GM19397 (cell line): ENCODE results near the gene OR2V2.
"Not testable (repeated sequence)": the region's sequence is repeated elsewhere in the genome, so short reads cannot be mapped to it uniquely, and the experiment has no call there.

Experiments used
- ATAC-seq: cut with Tn5 transposase; IDR thresholded peaks from one replicate; pipeline ENCODE4 v1.9.1; 2021; ENCODE audit warnings: mild to moderate bottlenecking, moderate library complexity; ENCODE audit not compliant: unreplicated experiment

The OR2V2 gene, protein sequence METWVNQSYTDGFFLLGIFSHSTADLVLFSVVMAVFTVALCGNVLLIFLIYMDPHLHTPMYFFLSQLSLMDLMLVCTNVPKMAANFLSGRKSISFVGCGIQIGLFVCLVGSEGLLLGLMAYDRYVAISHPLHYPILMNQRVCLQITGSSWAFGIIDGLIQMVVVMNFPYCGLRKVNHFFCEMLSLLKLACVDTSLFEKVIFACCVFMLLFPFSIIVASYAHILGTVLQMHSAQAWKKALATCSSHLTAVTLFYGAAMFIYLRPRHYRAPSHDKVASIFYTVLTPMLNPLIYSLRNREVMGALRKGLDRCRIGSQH

GRCh38 chr5:181146927-181147636, at the start of gene OR2V2:
TSS of gene OR2V2 (plus strand) at chr5:181147586. CDS start at chr5:181154943, 7,357 bp downstream.
- ATAC-seq: not testable (repeated sequence)

GRCh38 chr5:181097759-181098491, 49.5 kb upstream of the OR2V2 start:
- ATAC-seq: not testable (repeated sequence)

GRCh38 chr5:181098762-181099601, 48.4 kb upstream of the OR2V2 start:
- no peak for ATAC-seq

DNA sequence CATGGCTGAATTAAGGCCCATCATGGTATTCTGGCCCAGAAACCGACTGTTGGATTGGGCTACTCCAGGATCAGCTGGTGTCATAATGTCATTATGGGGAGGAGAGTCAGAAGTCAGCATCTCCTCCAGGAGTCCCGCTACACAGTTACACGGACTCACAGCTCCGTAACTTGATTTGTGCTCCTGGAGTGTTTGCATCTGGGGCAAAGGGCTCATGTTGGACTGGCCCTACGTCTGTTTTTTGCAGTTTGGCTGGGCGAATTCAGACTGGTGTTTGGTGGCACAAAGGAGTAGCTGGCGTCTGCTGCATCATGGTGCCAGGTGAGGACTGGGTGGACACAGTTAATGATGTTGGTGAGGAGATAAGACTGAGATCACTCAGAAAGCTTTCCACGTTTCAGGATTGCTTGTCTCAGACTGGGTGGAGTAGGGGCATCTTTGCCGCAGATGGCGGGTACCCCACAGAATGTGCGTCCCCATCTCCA, 47.7 kb upstream of the OR2V2 start:
- no peak for ATAC-seq

- ATAC-seq: no peak
These were observed 47.1 kb upstream of the OR2V2 start for GRCh38 chr5:181100121-181100875.

DNA sequence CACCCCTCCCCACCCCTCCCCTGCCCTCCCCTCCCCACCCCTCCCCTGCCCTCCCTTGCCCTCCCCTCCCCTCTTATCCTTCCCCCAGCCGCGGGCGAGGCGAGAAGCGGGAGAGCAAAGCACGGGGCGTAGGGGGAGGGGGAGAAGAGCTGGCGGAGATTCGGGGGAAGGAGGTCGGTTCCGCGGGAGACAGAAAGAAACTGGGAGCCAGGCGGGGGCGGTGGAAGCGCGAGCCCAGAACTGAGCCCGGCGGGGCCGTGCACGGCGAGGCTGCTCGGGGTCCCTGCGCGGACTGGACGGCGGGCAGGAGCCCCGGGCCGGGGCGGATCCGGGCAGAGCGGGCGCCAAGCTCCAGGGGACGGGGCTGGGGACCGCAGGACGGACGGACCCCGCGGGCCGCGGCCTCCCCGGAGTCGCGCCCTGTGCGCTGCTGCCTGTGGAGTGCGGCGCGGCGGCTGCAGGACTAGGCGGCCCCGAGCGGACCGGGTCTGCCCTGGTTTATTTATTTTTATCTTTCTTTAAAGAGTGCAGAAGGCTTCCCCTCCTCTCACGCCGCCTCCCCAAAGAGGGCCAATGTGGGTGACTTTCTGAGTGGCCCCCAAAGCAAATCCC, 46.2 kb upstream of the OR2V2 start:
- ATAC-seq: not testable (repeated sequence)

GRCh38 chr5:181101930-181102674, 45.3 kb upstream of the OR2V2 start:
- ATAC-seq: not testable (repeated sequence)

- not testable (repeated sequence) for ATAC-seq
These were observed 43.2 kb upstream of the OR2V2 start for GRCh38 chr5:181104259-181104568.

GRCh38 chr5:181104606-181105390, 42.6 kb upstream of the OR2V2 start:
- ATAC-seq: not testable (repeated sequence)

DNA sequence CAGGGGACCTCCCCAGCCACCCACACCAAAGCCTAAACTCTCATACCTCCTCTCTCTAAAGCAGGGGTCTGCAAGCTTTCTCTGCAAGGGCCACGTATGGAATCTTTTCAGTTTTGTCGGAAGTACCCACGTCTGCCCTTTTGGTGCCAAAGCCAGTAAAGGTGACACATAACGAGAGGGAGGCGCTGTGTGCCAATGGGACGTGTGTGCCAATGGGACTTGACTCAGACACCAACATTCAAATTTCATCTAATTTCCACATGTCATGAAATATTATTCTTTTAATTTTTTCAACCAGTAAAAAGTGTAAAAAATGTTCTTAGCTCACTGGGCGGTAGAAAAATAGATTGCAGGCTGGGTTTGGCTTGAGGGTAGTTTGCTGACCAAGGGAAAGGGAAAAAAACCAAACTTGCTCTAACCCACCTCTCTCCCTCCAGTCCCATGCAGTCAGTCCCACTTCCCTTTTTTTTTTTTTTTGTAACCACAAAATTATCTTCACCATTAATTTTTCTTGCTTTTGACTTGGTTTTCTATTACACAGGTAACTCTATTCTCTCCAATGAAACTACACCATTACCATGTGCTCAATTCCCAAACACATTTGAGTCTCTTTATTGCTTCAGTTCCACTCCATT, 41.9 kb upstream of the OR2V2 start:
- ATAC-seq: no peak

DNA sequence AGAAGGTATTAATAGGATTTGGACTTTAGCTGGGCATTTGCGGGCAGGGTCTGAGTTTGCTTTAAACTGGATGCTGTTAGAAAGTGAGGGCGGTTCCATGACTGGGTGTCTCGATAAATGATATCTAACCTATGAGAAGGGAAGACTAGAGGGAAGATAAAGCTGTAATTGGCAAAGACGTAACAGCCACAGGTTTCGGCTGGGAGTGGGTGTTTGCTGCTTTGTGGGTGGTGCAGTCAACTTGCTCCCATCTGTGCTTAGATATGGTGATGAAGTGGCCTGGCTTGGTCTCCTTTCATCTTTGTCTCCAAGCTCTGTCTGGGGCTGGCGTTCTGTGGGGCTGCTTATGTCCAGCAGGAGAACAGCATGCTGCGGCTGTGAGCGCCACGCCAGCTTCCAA, 39.7 kb upstream of the OR2V2 start:
- ATAC-seq: no peak

DNA sequence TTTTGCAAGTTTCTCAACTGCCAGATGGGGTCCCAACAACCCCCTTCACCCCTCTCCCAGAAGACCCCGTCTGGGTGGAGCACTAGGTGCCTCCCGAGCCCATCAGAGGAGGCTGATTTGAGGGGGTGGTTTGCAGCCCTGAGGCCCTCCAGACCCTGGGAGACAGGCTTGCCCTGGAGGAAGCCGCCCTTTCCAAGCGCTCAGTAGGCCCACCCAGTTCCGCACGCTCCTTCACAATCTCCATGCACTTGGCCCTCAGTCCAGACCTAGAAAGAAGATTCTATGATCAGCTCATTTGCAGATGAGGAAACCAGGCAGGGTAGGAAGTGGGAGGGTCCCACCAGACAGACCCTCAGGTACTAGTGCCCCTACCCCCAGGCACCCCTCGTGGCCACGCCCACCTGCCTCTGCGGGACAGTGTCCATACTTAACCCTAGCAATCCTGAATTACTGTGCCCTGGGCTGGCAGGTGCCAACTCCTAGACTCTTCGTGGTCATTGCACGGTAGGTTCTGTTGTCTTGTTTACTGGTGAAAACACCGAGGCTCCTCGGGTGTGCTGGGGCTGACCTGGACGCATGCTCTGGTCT, 38.7 kb upstream of the OR2V2 start:
- no peak for ATAC-seq

DNA sequence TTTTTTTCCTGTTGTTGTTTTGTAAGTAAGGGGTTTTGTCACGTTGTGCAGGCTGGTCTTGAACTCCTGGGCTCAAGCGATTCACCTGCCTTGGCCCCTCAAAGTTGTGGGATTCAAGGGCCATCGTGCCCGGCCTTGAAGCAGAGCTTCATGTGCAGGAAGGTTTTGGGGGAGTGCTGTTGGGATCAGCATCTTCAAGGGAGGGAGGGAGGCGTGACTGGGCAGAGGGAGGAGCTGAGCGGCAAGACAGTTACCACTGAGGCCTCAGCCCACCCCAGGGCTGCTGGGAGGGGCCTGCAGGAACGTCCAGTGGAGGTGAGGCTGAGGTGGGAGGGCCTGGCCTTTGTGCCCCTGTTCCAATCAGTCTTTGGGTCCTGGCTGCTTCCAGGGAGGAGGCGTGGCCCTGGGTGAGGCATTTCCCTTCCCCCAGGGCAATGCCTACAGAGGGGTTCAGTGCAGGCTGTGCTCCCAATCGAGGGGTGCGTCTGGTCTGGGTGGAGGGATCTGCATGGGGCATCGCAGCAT, 37.8 kb upstream of the OR2V2 start:
- ATAC-seq: no peak

DNA sequence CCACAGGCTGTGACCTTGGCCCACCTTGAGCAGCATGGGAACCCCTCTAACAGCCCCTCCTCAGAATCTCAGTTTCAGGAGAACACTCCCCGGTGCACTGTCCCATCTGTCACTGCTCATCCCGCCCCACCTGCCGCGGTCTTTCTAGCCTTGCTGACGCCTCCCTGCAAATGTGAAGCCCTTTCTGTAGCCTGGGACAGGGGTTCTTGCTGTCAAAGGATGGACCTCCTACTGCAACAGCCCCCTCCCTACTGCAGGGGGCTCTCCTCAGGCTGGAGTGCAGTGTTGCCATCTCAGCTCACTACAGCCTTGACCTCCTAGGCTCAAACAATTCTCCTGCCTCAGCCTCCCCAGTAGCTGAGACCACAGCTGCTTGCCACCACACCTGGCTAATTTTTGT, 36.4 kb upstream of the OR2V2 start:
- ATAC-seq: no peak

- no peak for ATAC-seq
These were observed 34.9 kb upstream of the OR2V2 start for GRCh38 chr5:181112476-181112875.

DNA sequence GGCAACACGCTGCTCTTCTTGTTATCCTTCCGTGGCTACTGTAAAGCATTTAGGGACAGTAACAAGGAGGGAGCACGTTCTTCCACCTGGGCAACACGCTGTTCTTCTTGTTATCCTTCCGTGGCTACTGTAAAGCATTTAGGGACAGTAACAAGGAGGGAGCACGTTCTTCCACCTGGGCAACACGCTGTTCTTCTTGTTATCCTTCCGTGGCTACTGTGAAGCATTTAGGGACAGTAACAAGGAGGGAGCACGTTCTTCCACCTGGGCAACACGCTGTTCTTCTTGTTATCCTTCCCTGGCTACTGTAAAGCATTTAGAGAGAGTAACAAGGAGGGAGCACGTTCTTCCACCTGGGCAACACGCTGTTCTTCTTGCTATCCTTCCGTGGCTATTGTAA, 33.8 kb upstream of the OR2V2 start:
- not testable (repeated sequence) for ATAC-seq

GRCh38 chr5:181114284-181114843, 33.0 kb upstream of the OR2V2 start:
- ATAC-seq: no peak
